GM12801 (cell line): ENCODE data around the gene F9.

ENCODE experiments used
- TF ChIP-seq, protein P1 (sequence below): IDR thresholded peaks from one replicate; pipeline ENCODE4 v1.5.1; 2011; ENCODE audit warnings: control low read depth; ENCODE audit not compliant: insufficient read length; ENCODE audit errors: extremely low read depth

The F9 gene

GRCh38 chrX:139600105-139600504 is 69.6 kb downstream of the F9 start:
- TF ChIP-seq, protein P1, sequence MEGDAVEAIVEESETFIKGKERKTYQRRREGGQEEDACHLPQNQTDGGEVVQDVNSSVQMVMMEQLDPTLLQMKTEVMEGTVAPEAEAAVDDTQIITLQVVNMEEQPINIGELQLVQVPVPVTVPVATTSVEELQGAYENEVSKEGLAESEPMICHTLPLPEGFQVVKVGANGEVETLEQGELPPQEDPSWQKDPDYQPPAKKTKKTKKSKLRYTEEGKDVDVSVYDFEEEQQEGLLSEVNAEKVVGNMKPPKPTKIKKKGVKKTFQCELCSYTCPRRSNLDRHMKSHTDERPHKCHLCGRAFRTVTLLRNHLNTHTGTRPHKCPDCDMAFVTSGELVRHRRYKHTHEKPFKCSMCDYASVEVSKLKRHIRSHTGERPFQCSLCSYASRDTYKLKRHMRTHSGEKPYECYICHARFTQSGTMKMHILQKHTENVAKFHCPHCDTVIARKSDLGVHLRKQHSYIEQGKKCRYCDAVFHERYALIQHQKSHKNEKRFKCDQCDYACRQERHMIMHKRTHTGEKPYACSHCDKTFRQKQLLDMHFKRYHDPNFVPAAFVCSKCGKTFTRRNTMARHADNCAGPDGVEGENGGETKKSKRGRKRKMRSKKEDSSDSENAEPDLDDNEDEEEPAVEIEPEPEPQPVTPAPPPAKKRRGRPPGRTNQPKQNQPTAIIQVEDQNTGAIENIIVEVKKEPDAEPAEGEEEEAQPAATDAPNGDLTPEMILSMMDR = no peak
